IPS-NIHi11 (cell line): ENCODE results near the gene PRR35.
A peak's percentile ranks its signal among the peaks of the same experiment; 100 is the strongest.

Experiments
- DNase-seq: peaks from one replicate; pipeline ENCODE4 v3.0.0; 2012; ENCODE audit warnings: mixed read lengths, low spot score

Gene PRR35

GRCh38 chr16:528111-529011 lies 31.8 kb upstream of the PRR35 start:
- no peak for DNase-seq

- DNase-seq = no peak
These were observed 31.1 kb upstream of the PRR35 start for GRCh38 chr16:529012-529575.

GRCh38 chr16:530111-530817 lies 29.9 kb upstream of the PRR35 start:
- DNase-seq = no peak

- DNase-seq = no peak
These were observed 28.6 kb upstream of the PRR35 start for GRCh38 chr16:531494-532125.

- DNase-seq = no peak
These were observed 26.6 kb upstream of the PRR35 start for GRCh38 chr16:533391-534123.

- DNase-seq = no peak
These were observed 26.1 kb upstream of the PRR35 start for GRCh38 chr16:534135-534534.

GRCh38 chr16:534856-535445 lies 25.2 kb upstream of the PRR35 start:
- DNase-seq = no peak

- DNase-seq = peak; percentile 60
These were observed 24.5 kb upstream of the PRR35 start for GRCh38 chr16:535446-536405.

- no peak for DNase-seq
These were observed 23.4 kb upstream of the PRR35 start for GRCh38 chr16:536746-537145.

- DNase-seq = peak; percentile 74
These were observed 22.5 kb upstream of the PRR35 start for GRCh38 chr16:537415-538335.

GRCh38 chr16:539901-540530 lies 20.2 kb upstream of the PRR35 start:
- DNase-seq = no peak

GRCh38 chr16:540645-541340 lies 19.4 kb upstream of the PRR35 start:
- DNase-seq = no peak

GRCh38 chr16:543301-544164 lies 16.7 kb upstream of the PRR35 start:
- no peak for DNase-seq

- DNase-seq = no peak
These were observed 15.7 kb upstream of the PRR35 start for GRCh38 chr16:544517-544916.

GRCh38 chr16:546909-547770 lies 13.1 kb upstream of the PRR35 start:
- DNase-seq = peak; percentile 85

- no peak for DNase-seq
These were observed 11.6 kb upstream of the PRR35 start for GRCh38 chr16:548586-548985.
